RWPE2 (cell line): ENCODE results near the gene APC2.

ENCODE experiments used
- ATAC-seq: fragments of 200-7000 bp; cut with Tn5 transposase; 3 replicates; pipeline ENCODE4 v1.9.1; 2021; ENCODE audit warnings: low read depth
- DNase-seq: peaks from one replicate; pipeline ENCODE4 v3.0.0-alpha.2; 2020; ENCODE audit warnings: low spot score
- H3K27ac ChIP-seq: fragments of 450-650 bp; 2 replicates; pipeline ENCODE4 v1.5.1; 2017; ENCODE audit warnings: mild to moderate bottlenecking; ENCODE audit not compliant: poor library complexity, severe bottlenecking
- H3K27me3 ChIP-seq: fragments of 250-450 bp; sonication (Bioruptor Pico); 2 replicates; pipeline ENCODE4 v1.5.1; 2021; ENCODE audit warnings: mild to moderate bottlenecking, moderate library complexity; ENCODE audit not compliant: insufficient read depth, poor library complexity, severe bottlenecking
- H3K36me3 ChIP-seq: fragments of 250-450 bp; sonication (Bioruptor Pico); 2 replicates; pipeline ENCODE4 v1.5.1; 2020; ENCODE audit warnings: low read depth, mild to moderate bottlenecking, moderate library complexity
- H3K4me1 ChIP-seq: fragments of 250-450 bp; sonication (Bioruptor Pico); 2 replicates; pipeline ENCODE4 v1.5.1; 2021; ENCODE audit warnings: mild to moderate bottlenecking, moderate library complexity; ENCODE audit not compliant: insufficient read depth, poor library complexity, severe bottlenecking
- H3K4me3 ChIP-seq: fragments of 250-450 bp; sonication (Bioruptor Pico); 2 replicates; pipeline ENCODE4 v1.5.1; 2021; ENCODE audit warnings: mild to moderate bottlenecking, moderate library complexity; ENCODE audit not compliant: severe bottlenecking
- H3K9me3 ChIP-seq: fragments of 250-450 bp; sonication (Bioruptor Pico); 2 replicates; pipeline ENCODE4 v1.5.1; 2021; ENCODE audit warnings: mild to moderate bottlenecking, moderate library complexity; ENCODE audit not compliant: severe bottlenecking
- CTCF ChIP-seq: fragments of 450-650 bp; IDR thresholded peaks from one replicate; pipeline ENCODE4 v1.5.1; 2017; ENCODE audit warnings: mild to moderate bottlenecking, moderate library complexity; ENCODE audit not compliant: poor library complexity, severe bottlenecking

The APC2 gene

DNA sequence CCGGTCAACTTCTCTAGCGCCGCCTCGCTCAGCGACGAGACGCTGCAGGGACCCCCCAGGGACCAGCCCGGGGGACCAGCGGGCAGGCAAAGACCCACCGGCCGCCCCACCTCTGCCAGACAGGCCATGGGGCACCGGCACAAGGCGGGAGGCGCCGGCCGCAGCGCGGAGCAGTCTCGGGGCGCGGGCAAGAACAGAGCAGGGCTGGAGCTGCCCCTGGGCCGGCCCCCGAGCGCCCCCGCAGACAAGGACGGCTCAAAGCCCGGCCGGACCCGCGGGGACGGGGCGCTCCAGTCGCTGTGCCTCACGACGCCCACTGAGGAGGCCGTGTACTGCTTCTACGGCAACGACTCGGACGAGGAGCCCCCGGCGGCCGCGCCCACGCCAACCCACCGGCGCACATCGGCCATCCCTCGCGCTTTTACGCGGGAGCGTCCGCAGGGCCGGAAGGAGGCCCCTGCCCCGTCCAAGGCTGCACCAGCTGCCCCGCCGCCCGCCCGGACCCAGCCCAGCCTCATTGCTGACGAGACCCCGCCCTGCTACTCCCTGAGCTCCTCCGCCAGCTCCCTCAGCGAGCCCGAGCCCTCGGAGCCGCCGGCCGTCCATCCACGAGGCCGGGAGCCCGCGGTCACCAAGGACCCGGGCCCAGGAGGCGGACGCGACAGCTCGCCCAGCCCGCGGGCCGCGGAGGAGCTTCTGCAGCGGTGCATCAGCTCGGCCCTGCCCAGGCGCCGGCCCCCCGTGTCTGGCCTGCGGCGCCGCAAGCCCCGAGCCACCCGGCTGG, 17.8 kb downstream of the APC2 start:
- TF ChIP-seq CTCF = no peak
- Histone ChIP-seq H3K27ac (no peak overlapping the region), H3K4me3 (no peak overlapping the region)

DNA sequence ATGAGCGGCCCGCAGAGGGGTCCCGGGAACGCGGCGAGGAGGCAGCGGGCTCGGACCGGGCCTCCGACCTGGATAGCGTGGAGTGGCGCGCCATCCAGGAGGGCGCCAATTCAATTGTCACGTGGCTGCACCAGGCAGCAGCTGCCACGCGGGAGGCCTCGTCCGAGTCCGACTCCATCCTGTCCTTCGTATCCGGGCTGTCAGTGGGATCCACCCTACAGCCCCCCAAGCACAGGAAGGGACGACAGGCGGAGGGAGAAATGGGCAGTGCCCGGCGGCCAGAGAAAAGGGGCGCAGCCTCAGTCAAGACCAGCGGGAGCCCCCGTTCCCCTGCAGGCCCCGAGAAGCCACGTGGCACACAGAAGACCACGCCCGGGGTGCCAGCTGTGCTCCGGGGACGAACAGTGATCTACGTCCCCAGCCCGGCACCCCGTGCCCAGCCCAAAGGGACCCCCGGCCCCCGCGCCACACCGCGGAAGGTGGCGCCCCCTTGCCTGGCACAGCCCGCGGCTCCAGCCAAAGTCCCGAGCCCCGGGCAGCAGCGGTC, 18.4 kb downstream of the APC2 start:
- Histone ChIP-seq H3K27ac (no peak overlapping the region), H3K4me3 (peak overlapping the region; percentile 29), H3K36me3 (no peaks in the 10 kb centered on the region), H3K4me1 (peaks cover 5% of the 10 kb centered on the region), H3K9me3 (no peaks in the 10 kb centered on the region), H3K27me3 (peaks cover 64% of the 10 kb centered on the region)
- no peak for ATAC-seq
- DNase-seq = no peak
- no peak for TF ChIP-seq CTCF

More for the DNA sequence above, 17.8 kb downstream of the APC2 start:
- peaks cover 64% of the 10 kb centered on the region for H3K27me3 ChIP-seq
- no peaks in the 10 kb centered on the region for H3K9me3 ChIP-seq
- no peaks in the 10 kb centered on the region for H3K36me3 ChIP-seq
- ATAC-seq (no peak; the same call in 2 of the 3 replicates), DNase-seq (no peak)
- peaks cover 5% of the 10 kb centered on the region for H3K4me1 ChIP-seq

GRCh38 chr19:1468821-1469254, 18.9 kb downstream of the APC2 start:
- H3K4me3 ChIP-seq = peak overlapping the region; percentile 29
- no peak overlapping the region for H3K27ac ChIP-seq

GRCh38 chr19:1469255-1470054, 19.5 kb downstream of the APC2 start:
- Histone ChIP-seq H3K36me3 (no peaks in the 10 kb centered on the region), H3K27ac (no peak overlapping the region), H3K4me3 (peak overlapping the region; percentile 29), H3K9me3 (no peaks in the 10 kb centered on the region), H3K27me3 (peaks cover 64% of the 10 kb centered on the region), H3K4me1 (peaks cover 5% of the 10 kb centered on the region)
- no peak for DNase-seq
- no peak for ATAC-seq
- TF ChIP-seq CTCF = peak; percentile 1

More at GRCh38 chr19:1468821-1469254, 18.9 kb downstream of the APC2 start:
- TF ChIP-seq CTCF = peak; percentile 28
- Histone ChIP-seq H3K36me3 (no peaks in the 10 kb centered on the region), H3K4me1 (peaks cover 5% of the 10 kb centered on the region), H3K27me3 (peaks cover 64% of the 10 kb centered on the region), H3K9me3 (no peaks in the 10 kb centered on the region)
- DNase-seq (no peak), ATAC-seq (no peak)
